ENCODE data around the gene GEMIN5. TPM values are rescaled to one million over a fixed set of nuclear protein-coding genes. Genes with fewer than 3 reads are reported as not detected.

GEMIN5 gene
- total and polyA plus RNA-seq, 2 of the 4 experiments (the other 2 are of a cell fraction), result 9.0 to 31.5 TPM

DNA sequence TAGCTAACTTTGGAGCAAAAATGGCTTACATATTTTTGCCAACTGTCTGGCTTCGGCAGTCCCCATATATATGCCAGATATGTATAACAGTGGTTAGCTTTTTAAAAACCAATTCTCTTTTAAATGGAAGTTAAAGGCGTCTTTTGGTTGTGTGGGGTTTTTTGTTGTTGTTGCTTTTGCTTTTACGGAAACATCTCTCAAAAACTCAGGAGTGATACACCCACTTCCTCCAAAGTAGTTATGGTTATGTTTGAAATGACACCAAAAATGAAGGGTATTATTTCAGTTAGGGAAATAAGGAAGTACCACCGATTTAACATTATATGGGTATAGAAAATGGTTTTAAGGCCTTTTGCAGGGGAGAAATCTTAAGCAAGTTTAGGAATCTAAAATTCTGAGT, 77.2 kb downstream of the GEMIN5 start:
- Histone ChIP-seq H3K4me2 (ENCODE audit: low read depth, low read length) (peak overlapping the region; percentile 85), H2AFZ (replicated peaks; ENCODE audit: low read length, poor library complexity) (no peak overlapping the region), H3K9ac (ENCODE audit: low read depth, low read length) (peak overlapping the region; percentile 68; the same call in 1 of the 2 replicates), H2AK5ac (ENCODE audit: low read depth, low read length) (no peak overlapping the region), H4K5ac (ENCODE audit: low read depth, low read length) (no peak overlapping the region), H2BK20ac (ENCODE audit: low read depth, low read length) (no peak overlapping the region), H3K4ac (ENCODE audit: low read depth, low read length) (no peak overlapping the region), H3K23ac (ENCODE audit: low read depth, low read length) (no peak overlapping the region; the same call in 1 of the 2 replicates), H2AK9ac (replicated peaks; ENCODE audit: low read depth, low read length, poor library complexity) (no peak overlapping the region), H3K27me3 (ENCODE audit: control insufficient read depth, insufficient read depth, low read length) (no peaks in the 10 kb centered on the region), H3K9me3 (ENCODE audit: control insufficient read depth, insufficient read depth, low read length) (no peaks in the 10 kb centered on the region), H3K9me1 (ENCODE audit: insufficient read depth, low read length) (no peaks in the 10 kb centered on the region), H3K18ac (ENCODE audit: low read depth, low read length) (no peak overlapping the region), H3K27ac (ENCODE audit: insufficient read depth, low read length) (no peak overlapping the region), H3K36me3 (ENCODE audit: control insufficient read depth, insufficient read depth, low read length) (peaks cover 9% of the 10 kb centered on the region), H2BK120ac (ENCODE audit: low read depth, low read length) (no peak overlapping the region), H4K8ac (ENCODE audit: low read depth in 2 of 2, low read length in 2 of 2) (no peak overlapping the region), H4K91ac (ENCODE audit: insufficient read depth, low read depth, low read length) (no peak overlapping the region), H3K4me1 (ENCODE audit: control insufficient read depth, insufficient read depth, low read length) (peaks cover 1% of the 10 kb centered on the region; the same call in 1 of the 2 replicates), H3K4me3 (ENCODE audit: insufficient read depth, low read depth, low read length) (0 out of 2 replicates have a peak overlapping the region, but pooled peaks have one; percentile 61), H3K79me1 (ENCODE audit: low read depth in 1 of 2, low read length in 2 of 2) (peaks cover 14 to 44% of the 10 kb centered on the region in 2 experiments), H3K56ac (ENCODE audit: extremely low read depth, insufficient read depth, low read length) (no peak overlapping the region), H2BK5ac (ENCODE audit: low read depth, low read length, poor library complexity, severe bottlenecking) (peak overlapping the region; percentile 68), H3K14ac (replicated peaks; ENCODE audit: low read depth, low read length) (no peak overlapping the region), H2BK15ac (ENCODE audit: low read depth, low read length) (no peak overlapping the region), H4K20me1 (ENCODE audit: insufficient read depth, low read length) (peaks cover 21% of the 10 kb centered on the region)
- no CpG with 5 or more reads among the region's 4 CpGs for WGBS, 2 experiments (ENCODE audit: extremely low coverage in 2 of 2, insufficient read length in 1 of 2)
- dilution Hi-C loops (cut with HindIII; ENCODE audit: low sequenced_read_pairs, unreplicated experiment) (no loop called here), in situ Hi-C loops (cut with MboI; ENCODE audit: low sequenced_read_pairs) (no loop called here), intact Hi-C loops (cut with micrococcal nuclease) (loop anchor here (2.0 kb wide), 1 partner anchor 210 kb away; no protein-coding TSS in a partner anchor)
- CTCF ChIA-PET, result interaction anchor here (0.6 kb wide), 1 partner anchor 20 kb away, joined by 3 read pairs; no protein-coding TSS in a partner anchor
- ATAC-seq (ENCODE audit: low read depth), result no peak
- no peak for DNase-seq
- TF ChIP-seq MAZ (IDR thresholded peaks at IDR 0.05; ENCODE audit: borderline replicate concordance, low read depth, low read length) (no peak), CHD1 (IDR thresholded peaks at IDR 0.05; ENCODE audit: low read depth, low read length) (no peak), SMC3 (IDR thresholded peaks at IDR 0.05; ENCODE audit: low read depth, low read length) (no peak), CEBPB (IDR thresholded peaks at IDR 0.05; ENCODE audit: low read depth, low read length) (no peak), CTCF (conservative IDR thresholded peaks at IDR 0.05; ENCODE audit: low read depth, low read length) (no peak), RAD21 (IDR thresholded peaks at IDR 0.05; ENCODE audit: low read length) (no peak), POLR2A (IDR thresholded peaks at IDR 0.05; ENCODE audit: low read depth, low read length) (no peak), MXI1 (IDR thresholded peaks at IDR 0.05; ENCODE audit: borderline replicate concordance, low read depth, low read length) (no peak), FOS (IDR thresholded peaks at IDR 0.05; ENCODE audit: low read depth, low read length) (no peak), RFX5 (IDR thresholded peaks at IDR 0.05; ENCODE audit: low read depth, low read length) (no peak), MAFK (IDR thresholded peaks at IDR 0.05; ENCODE audit: low read depth, low read length) (no peak)
- TF ChIP-seq, protein P1, sequence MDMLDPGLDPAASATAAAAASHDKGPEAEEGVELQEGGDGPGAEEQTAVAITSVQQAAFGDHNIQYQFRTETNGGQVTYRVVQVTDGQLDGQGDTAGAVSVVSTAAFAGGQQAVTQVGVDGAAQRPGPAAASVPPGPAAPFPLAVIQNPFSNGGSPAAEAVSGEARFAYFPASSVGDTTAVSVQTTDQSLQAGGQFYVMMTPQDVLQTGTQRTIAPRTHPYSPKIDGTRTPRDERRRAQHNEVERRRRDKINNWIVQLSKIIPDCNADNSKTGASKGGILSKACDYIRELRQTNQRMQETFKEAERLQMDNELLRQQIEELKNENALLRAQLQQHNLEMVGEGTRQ (IDR thresholded peaks at IDR 0.05; ENCODE audit: low read depth, low read length), result no peak
- POLR2A ChIA-PET (ENCODE audit: unreplicated experiment), result no interaction called here
- TSS peak; percentile 14 for BruUV-seq (replicated peaks)

All from IMR-90 (cell line).